ENCODE data around the gene SOD3.

The SOD3 gene

GRCh38 chr4:24794916-24795665, at the start of gene SOD3:
Gene SOD3, plus strand, starts transcription at chr4:24795573. Its CDS starts 3,949 bp downstream, at chr4:24799522.
- no peak for DNase-seq

GRCh38 chr4:24747234-24747975, 48.0 kb upstream of the SOD3 start:
- no peak for DNase-seq

GRCh38 chr4:24748023-24748422, 47.4 kb upstream of the SOD3 start:
- DNase-seq = no peak

- no peak for DNase-seq
Observed at GRCh38 chr4:24748758-24749350, 46.5 kb upstream of the SOD3 start.

- DNase-seq = no peak
Observed at GRCh38 chr4:24750106-24750505, 45.3 kb upstream of the SOD3 start.

GRCh38 chr4:24751926-24752539, 43.3 kb upstream of the SOD3 start:
- no peak for DNase-seq

GRCh38 chr4:24753519-24753918, 41.9 kb upstream of the SOD3 start:
- no peak for DNase-seq

- DNase-seq = no peak
Observed at GRCh38 chr4:24754571-24754970, 40.8 kb upstream of the SOD3 start.

GRCh38 chr4:24763631-24764297, 31.6 kb upstream of the SOD3 start:
- no peak for DNase-seq

GRCh38 chr4:24764345-24764744, 31.0 kb upstream of the SOD3 start:
- no peak for DNase-seq

GRCh38 chr4:24765376-24765988, 29.9 kb upstream of the SOD3 start:
- DNase-seq = no peak

- DNase-seq = no peak
Observed at GRCh38 chr4:24768006-24768405, 27.4 kb upstream of the SOD3 start.

GRCh38 chr4:24768604-24769003, 26.8 kb upstream of the SOD3 start:
- no peak for DNase-seq

- no peak for DNase-seq
Observed at GRCh38 chr4:24769571-24769970, 25.8 kb upstream of the SOD3 start.

GRCh38 chr4:24770032-24770584, 25.3 kb upstream of the SOD3 start:
- DNase-seq = no peak

GRCh38 chr4:24770667-24771066, 24.7 kb upstream of the SOD3 start:
- DNase-seq = no peak

- no peak for DNase-seq
Observed at GRCh38 chr4:24771241-24771640, 24.1 kb upstream of the SOD3 start.

- no peak for DNase-seq
Observed at GRCh38 chr4:24772061-24772705, 23.2 kb upstream of the SOD3 start.

GRCh38 chr4:24772952-24773351, 22.4 kb upstream of the SOD3 start:
- DNase-seq = no peak

GRCh38 chr4:24774452-24774851, 20.9 kb upstream of the SOD3 start:
- no peak for DNase-seq

GRCh38 chr4:24775032-24775605, 20.3 kb upstream of the SOD3 start:
- DNase-seq = no peak

Data from stimulated activated naive CD4-positive, alpha-beta T cell (primary cell).